C4-2B (cell line): ENCODE measurements around the gene PSD4.

ENCODE experiments used
- ZFX ChIP-seq: fragments of 450-650 bp; IDR thresholded peaks from 2 replicates; pipeline ENCODE4 v1.6.1; 2017
- TF ChIP-seq, protein P1 (sequence below): fragments of 450-650 bp; conservative IDR thresholded peaks from 2 replicates; pipeline ENCODE4 v1.5.1; 2017; ENCODE audit warnings: mild to moderate bottlenecking

DNA sequence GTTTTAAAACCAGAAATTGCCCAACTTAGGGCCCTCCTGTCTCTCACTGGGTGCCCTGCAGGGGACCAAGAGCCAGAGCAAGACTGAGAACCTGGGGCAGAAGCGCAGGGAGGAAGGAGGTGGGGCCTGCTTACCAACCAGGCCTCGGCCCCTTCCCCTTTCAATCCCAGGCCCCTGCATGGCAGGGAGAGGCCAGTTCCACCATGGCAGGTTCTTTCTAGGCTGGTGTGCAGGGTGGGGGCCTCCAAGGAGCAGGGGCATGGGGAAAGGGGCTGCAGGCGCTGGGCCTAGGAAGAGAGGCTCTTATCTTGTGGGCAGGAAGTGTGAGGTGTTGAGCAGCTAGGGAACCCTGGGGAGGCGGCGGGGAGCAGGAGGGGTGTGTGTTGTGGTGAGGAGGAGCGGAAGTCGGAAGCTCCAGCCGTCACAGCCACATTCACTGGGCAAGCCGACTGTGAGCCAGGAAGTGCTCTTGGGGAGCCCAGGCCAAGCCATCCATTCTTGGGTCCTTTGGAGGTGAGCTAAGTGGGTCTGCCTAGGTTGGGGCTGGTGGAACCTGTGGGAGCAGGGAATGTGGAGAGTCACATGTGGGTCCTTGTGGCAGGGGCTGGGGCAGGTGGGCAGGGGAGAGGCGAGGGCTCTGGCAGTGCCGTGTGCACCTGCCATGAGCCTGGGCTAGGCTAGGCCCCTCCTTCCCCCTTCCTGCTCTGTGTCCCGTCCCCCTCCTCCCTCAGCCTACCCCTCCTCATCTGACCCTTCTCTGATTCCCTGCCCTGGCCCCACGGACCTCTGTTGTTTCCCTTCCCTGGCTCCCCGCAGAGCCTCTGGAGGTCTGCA, at the start of gene PSD4:
- TF ChIP-seq, protein P1, sequence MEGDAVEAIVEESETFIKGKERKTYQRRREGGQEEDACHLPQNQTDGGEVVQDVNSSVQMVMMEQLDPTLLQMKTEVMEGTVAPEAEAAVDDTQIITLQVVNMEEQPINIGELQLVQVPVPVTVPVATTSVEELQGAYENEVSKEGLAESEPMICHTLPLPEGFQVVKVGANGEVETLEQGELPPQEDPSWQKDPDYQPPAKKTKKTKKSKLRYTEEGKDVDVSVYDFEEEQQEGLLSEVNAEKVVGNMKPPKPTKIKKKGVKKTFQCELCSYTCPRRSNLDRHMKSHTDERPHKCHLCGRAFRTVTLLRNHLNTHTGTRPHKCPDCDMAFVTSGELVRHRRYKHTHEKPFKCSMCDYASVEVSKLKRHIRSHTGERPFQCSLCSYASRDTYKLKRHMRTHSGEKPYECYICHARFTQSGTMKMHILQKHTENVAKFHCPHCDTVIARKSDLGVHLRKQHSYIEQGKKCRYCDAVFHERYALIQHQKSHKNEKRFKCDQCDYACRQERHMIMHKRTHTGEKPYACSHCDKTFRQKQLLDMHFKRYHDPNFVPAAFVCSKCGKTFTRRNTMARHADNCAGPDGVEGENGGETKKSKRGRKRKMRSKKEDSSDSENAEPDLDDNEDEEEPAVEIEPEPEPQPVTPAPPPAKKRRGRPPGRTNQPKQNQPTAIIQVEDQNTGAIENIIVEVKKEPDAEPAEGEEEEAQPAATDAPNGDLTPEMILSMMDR, result no peak
- TF ChIP-seq ZFX, result no peak
